Progenitor cell of endocrine pancreas (in vitro differentiated cells): ENCODE data around the gene MAPK14. TPM values are rescaled to one million over a fixed set of nuclear protein-coding genes. Genes with fewer than 3 reads are reported as not detected.

Experiments used
- DNase-seq: peaks from one replicate; pipeline ENCODE4 v3.0.0; 2021; ENCODE audit warnings: low spot score; ENCODE audit not compliant: unreplicated experiment
- H3K27ac Mint-ChIP-seq: 2 replicates; pipeline ENCODE4 v1.8.0; 2021; ENCODE audit warnings: mild to moderate bottlenecking, moderate library complexity, mixed read lengths
- H3K27me3 Mint-ChIP-seq: 2 replicates; pipeline ENCODE4 v1.8.0; 2021; ENCODE audit warnings: mixed read lengths
- H3K36me3 Mint-ChIP-seq: 2 replicates; pipeline ENCODE4 v1.8.0; 2022; ENCODE audit warnings: mixed read lengths; ENCODE audit not compliant: insufficient read depth
- H3K4me1 Mint-ChIP-seq: 2 replicates; pipeline ENCODE4 v1.8.0; 2021; ENCODE audit warnings: low read depth, mixed read lengths
- H3K4me3 Mint-ChIP-seq: 2 replicates; pipeline ENCODE4 v1.8.0; 2021; ENCODE audit warnings: low read depth, mild to moderate bottlenecking, moderate library complexity, mixed read lengths
- H3K9me3 Mint-ChIP-seq: 2 replicates; pipeline ENCODE4 v1.8.0; 2021; ENCODE audit warnings: low read depth, mixed read lengths
- total RNA-seq: library from RNA; stranded (reverse); gene quantifications from 2 replicates; pipeline ENCODE4 v1.2.1, GENCODE V29; 2021
- TF ChIP-seq, protein P1 (sequence below): fragments of 200-600 bp; sonication (generic); IDR thresholded peaks from one replicate; pipeline ENCODE4 v1.5.0; 2021; ENCODE audit warnings: antibody characterized with exemption, mild to moderate bottlenecking; ENCODE audit not compliant: unreplicated experiment

The MAPK14 gene
- total RNA-seq, 1 donor from 2014 or later, result 43.7 TPM

DNA sequence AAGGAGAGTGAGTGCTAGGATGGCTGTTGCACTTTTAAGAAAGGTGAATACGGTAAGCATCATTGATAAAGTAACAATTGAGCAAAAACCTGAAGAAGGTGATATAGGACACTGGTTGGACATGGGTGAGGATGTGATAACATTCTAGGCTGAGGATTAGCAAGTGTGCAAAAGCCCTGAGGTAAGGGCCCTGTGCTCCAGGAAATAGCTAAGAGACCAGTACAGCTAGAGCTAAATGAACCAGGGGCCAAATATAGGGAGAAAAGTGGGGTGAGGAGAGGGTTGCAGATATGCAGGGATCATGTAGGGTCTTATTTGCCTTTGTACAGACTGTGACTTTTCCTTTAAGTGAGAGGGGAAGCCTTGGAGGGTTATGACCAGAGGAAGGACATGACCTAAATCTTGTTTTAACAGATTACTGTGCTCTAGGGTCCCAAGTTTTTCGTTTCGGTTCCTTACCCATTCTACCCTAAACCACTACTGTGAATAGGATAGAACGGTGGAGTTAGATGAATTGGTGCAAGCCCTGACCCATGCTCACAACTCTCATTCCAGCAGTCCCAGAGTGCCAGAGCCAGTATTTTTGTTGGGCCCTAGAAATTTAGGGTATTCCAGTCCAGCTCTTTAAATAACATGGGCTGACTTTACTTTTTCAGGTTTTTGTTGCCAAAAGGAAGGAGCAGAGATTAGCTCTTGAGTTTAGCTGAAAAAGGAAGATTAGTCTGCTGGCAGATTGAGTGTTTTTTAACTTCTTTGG lies 10.7 kb downstream of the MAPK14 start:
- Mint-ChIP-seq H3K4me3 (no peak overlapping the region), H3K27ac (peak overlapping the region; percentile 59), H3K36me3 (peaks cover 5% of the 10 kb centered on the region), H3K4me1 (peaks cover 27% of the 10 kb centered on the region), H3K9me3 (no peaks in the 10 kb centered on the region), H3K27me3 (no peaks in the 10 kb centered on the region)
- TF ChIP-seq, protein P1, sequence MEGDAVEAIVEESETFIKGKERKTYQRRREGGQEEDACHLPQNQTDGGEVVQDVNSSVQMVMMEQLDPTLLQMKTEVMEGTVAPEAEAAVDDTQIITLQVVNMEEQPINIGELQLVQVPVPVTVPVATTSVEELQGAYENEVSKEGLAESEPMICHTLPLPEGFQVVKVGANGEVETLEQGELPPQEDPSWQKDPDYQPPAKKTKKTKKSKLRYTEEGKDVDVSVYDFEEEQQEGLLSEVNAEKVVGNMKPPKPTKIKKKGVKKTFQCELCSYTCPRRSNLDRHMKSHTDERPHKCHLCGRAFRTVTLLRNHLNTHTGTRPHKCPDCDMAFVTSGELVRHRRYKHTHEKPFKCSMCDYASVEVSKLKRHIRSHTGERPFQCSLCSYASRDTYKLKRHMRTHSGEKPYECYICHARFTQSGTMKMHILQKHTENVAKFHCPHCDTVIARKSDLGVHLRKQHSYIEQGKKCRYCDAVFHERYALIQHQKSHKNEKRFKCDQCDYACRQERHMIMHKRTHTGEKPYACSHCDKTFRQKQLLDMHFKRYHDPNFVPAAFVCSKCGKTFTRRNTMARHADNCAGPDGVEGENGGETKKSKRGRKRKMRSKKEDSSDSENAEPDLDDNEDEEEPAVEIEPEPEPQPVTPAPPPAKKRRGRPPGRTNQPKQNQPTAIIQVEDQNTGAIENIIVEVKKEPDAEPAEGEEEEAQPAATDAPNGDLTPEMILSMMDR, result no peak
- no peak for DNase-seq

DNA sequence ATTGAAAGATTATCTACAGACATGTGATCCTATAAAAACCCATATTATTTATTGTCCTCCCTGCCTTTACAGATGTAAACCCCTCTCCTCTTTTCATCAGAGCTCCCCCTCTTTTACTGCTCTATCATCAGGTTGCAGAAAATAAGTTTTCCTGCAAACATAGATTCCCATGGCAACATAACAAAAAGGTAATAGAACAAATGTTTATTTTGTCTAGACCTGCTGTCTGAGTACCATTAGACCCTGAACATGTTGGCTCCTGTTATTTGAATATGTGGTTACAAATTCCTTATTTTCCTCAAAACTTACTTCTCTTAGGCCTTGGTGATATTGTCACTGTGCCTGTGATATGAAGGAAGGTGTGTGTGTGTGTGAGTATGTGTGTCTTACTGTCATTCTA lies 11.5 kb downstream of the MAPK14 start:
- TF ChIP-seq, protein P1, result no peak
- peaks cover 7% of the 10 kb centered on the region for H3K36me3 Mint-ChIP-seq
- no peaks in the 10 kb centered on the region for H3K27me3 Mint-ChIP-seq
- peaks cover 25% of the 10 kb centered on the region for H3K4me1 Mint-ChIP-seq
- no peak for DNase-seq
- no peak overlapping the region for H3K27ac Mint-ChIP-seq
- no peak overlapping the region for H3K4me3 Mint-ChIP-seq
- H3K9me3 Mint-ChIP-seq, result no peaks in the 10 kb centered on the region

DNA sequence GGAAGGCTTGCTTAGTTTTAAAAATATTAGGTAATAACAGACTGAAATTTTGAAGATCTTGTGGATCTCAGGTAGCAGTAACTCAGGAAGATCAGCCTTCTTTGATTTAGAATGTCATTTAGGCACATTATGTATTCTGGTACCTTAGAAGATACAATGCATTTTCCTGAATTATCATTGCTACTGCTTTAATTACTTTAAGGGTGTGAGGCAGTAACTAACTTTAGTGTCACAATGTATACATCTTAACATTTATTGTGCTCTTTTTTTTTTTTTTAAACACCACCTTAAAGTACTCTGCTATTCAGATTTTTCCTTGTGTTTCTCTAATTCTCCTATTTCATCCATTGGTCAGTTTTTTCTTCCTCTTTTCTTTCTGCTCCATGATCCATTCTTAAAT lies 13.3 kb downstream of the MAPK14 start:
- Mint-ChIP-seq H3K4me1 (peaks cover 20% of the 10 kb centered on the region), H3K27ac (no peak overlapping the region), H3K4me3 (no peak overlapping the region), H3K27me3 (no peaks in the 10 kb centered on the region), H3K9me3 (no peaks in the 10 kb centered on the region), H3K36me3 (peaks cover 5% of the 10 kb centered on the region)
- DNase-seq, result no peak
- TF ChIP-seq, protein P1, result no peak

DNA sequence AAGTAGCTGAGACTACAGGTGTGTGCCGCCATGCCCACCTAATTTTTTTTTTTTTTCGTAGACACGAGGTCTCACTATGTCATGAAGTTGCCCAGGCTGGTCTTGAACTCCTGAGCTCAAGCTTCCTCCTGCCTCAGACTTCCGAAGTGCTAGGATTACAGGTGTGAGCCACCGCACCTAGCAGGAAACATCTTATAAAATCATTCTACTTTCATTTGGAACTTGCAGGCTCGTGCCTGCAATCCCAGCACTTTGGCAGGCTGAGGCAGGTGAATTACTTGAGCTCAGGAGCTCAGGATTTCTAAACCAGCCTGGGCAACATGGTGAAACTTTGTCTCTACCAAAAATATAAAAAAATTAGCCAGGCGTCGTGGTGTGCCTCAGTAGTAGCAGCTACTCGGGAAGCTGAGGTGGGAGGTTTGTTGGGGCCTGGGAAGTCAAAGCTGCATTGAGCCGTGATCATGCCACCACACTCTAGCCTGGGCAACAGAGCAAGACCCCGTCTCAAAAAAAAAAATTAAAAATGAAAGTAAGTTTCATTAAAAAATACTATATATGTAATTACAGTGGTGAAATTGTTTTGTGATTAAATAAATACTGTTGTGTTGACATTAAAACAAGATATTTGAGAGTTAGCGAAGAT lies 15.1 kb downstream of the MAPK14 start:
- peaks cover 22% of the 10 kb centered on the region for H3K4me1 Mint-ChIP-seq
- H3K4me3 Mint-ChIP-seq, result no peak overlapping the region
- no peak for DNase-seq
- TF ChIP-seq, protein P1, result no peak
- no peaks in the 10 kb centered on the region for H3K27me3 Mint-ChIP-seq
- H3K36me3 Mint-ChIP-seq, result peaks cover 5% of the 10 kb centered on the region
- no peak overlapping the region for H3K27ac Mint-ChIP-seq
- no peaks in the 10 kb centered on the region for H3K9me3 Mint-ChIP-seq

DNA sequence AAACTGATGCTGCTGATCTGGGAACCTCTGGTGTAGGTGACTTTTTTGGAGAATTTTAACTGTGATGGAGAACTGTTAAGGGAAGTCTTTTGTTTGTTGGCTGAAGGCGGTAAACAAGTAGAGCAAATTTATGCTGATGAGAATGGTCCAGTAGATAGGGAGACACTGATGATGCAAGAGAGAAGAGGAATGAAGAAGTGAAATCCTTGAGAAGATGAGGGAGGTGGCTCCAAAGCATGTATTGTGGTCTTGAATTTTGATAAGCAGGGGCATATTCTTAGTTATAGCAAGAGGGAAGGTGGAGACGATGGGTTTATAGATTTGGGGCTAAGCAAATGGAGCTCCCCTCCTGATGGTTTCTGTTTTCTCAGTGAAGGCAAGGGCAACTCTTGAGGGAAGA lies 22.0 kb downstream of the MAPK14 start:
- no peaks in the 10 kb centered on the region for H3K27me3 Mint-ChIP-seq
- peaks cover 1% of the 10 kb centered on the region for H3K36me3 Mint-ChIP-seq
- no peaks in the 10 kb centered on the region for H3K9me3 Mint-ChIP-seq
- H3K4me1 Mint-ChIP-seq, result peaks cover 7% of the 10 kb centered on the region
- no peak overlapping the region for H3K4me3 Mint-ChIP-seq
- TF ChIP-seq, protein P1, result no peak
- no peak for DNase-seq
- H3K27ac Mint-ChIP-seq, result no peak overlapping the region
